ENCODE data around the gene CCDC179. TPM values are rescaled to one million over a fixed set of nuclear protein-coding genes. Genes with fewer than 3 reads are reported as not detected.

CCDC179 gene
- total RNA-seq, 1 donor from 2014 or later = not detected

GRCh38 chr11:22890227-22890626 lies 30.0 kb upstream of the CCDC179 start:
- Mint-ChIP-seq H3K27me3 (ENCODE audit: unreplicated experiment) (no peaks in the 10 kb centered on the region), H3K4me1 (ENCODE audit: unreplicated experiment) (no peaks in the 10 kb centered on the region), H3K4me3 (ENCODE audit: unreplicated experiment) (no peak overlapping the region), H3K9me3 (ENCODE audit: unreplicated experiment) (no peaks in the 10 kb centered on the region), H3K27ac (ENCODE audit: unreplicated experiment) (no peak overlapping the region), H3K36me3 (ENCODE audit: low read depth, unreplicated experiment) (no peaks in the 10 kb centered on the region)
- no peak for TF ChIP-seq CTCF (IDR thresholded peaks at IDR 0.05; ENCODE audit: unreplicated experiment)
- no peak for DNase-seq (ENCODE audit: low spot score)

GRCh38 chr11:22884217-22884616 lies 23.9 kb upstream of the CCDC179 start:
- Mint-ChIP-seq H3K36me3 (ENCODE audit: low read depth, unreplicated experiment) (no peaks in the 10 kb centered on the region), H3K27me3 (ENCODE audit: unreplicated experiment) (no peaks in the 10 kb centered on the region), H3K27ac (ENCODE audit: unreplicated experiment) (no peak overlapping the region), H3K9me3 (ENCODE audit: unreplicated experiment) (no peaks in the 10 kb centered on the region), H3K4me3 (ENCODE audit: unreplicated experiment) (no peak overlapping the region), H3K4me1 (ENCODE audit: unreplicated experiment) (no peaks in the 10 kb centered on the region)
- DNase-seq (ENCODE audit: low spot score) = no peak
- TF ChIP-seq CTCF (IDR thresholded peaks at IDR 0.05; ENCODE audit: unreplicated experiment) = no peak

- H3K4me1 Mint-ChIP-seq (ENCODE audit: unreplicated experiment) = no peaks in the 10 kb centered on the region
- H3K27ac Mint-ChIP-seq (ENCODE audit: unreplicated experiment) = no peak overlapping the region
- no peak overlapping the region for H3K4me3 Mint-ChIP-seq (ENCODE audit: unreplicated experiment)
- no peak for DNase-seq (ENCODE audit: low spot score)
- H3K36me3 Mint-ChIP-seq (ENCODE audit: low read depth, unreplicated experiment) = no peaks in the 10 kb centered on the region
- H3K27me3 Mint-ChIP-seq (ENCODE audit: unreplicated experiment) = no peaks in the 10 kb centered on the region
- H3K9me3 Mint-ChIP-seq (ENCODE audit: unreplicated experiment) = no peaks in the 10 kb centered on the region
- TF ChIP-seq CTCF (IDR thresholded peaks at IDR 0.05; ENCODE audit: unreplicated experiment) = no peak
These were observed 19.4 kb upstream of the CCDC179 start for GRCh38 chr11:22879630-22880029.

- Mint-ChIP-seq H3K4me1 (ENCODE audit: unreplicated experiment) (no peaks in the 10 kb centered on the region), H3K4me3 (ENCODE audit: unreplicated experiment) (no peak overlapping the region), H3K27me3 (ENCODE audit: unreplicated experiment) (no peaks in the 10 kb centered on the region), H3K36me3 (ENCODE audit: low read depth, unreplicated experiment) (no peaks in the 10 kb centered on the region), H3K27ac (ENCODE audit: unreplicated experiment) (no peak overlapping the region), H3K9me3 (ENCODE audit: unreplicated experiment) (no peaks in the 10 kb centered on the region)
- no peak for DNase-seq (ENCODE audit: low spot score)
- TF ChIP-seq CTCF (IDR thresholded peaks at IDR 0.05; ENCODE audit: unreplicated experiment) = no peak
These were observed 18.3 kb upstream of the CCDC179 start for GRCh38 chr11:22878604-22879003.

GRCh38 chr11:22878039-22878438 lies 17.8 kb upstream of the CCDC179 start:
- Mint-ChIP-seq H3K4me3 (ENCODE audit: unreplicated experiment) (no peak overlapping the region), H3K27ac (ENCODE audit: unreplicated experiment) (no peak overlapping the region), H3K36me3 (ENCODE audit: low read depth, unreplicated experiment) (no peaks in the 10 kb centered on the region), H3K27me3 (ENCODE audit: unreplicated experiment) (no peaks in the 10 kb centered on the region), H3K9me3 (ENCODE audit: unreplicated experiment) (no peaks in the 10 kb centered on the region), H3K4me1 (ENCODE audit: unreplicated experiment) (no peaks in the 10 kb centered on the region)
- TF ChIP-seq CTCF (IDR thresholded peaks at IDR 0.05; ENCODE audit: unreplicated experiment) = no peak
- DNase-seq (ENCODE audit: low spot score) = no peak

All from endothelial cell (in vitro differentiated cells).